SIG-M5 treated with dmso at 0.1 percent for 504 hours (cell line): ENCODE data around the gene PRUNE1.

ENCODE experiments used
- DNase-seq: peaks from one replicate; lab custom pipeline; 2025; ENCODE audit not compliant: unreplicated experiment; lab: John Stamatoyannopoulos, UW

Gene PRUNE1

DNA sequence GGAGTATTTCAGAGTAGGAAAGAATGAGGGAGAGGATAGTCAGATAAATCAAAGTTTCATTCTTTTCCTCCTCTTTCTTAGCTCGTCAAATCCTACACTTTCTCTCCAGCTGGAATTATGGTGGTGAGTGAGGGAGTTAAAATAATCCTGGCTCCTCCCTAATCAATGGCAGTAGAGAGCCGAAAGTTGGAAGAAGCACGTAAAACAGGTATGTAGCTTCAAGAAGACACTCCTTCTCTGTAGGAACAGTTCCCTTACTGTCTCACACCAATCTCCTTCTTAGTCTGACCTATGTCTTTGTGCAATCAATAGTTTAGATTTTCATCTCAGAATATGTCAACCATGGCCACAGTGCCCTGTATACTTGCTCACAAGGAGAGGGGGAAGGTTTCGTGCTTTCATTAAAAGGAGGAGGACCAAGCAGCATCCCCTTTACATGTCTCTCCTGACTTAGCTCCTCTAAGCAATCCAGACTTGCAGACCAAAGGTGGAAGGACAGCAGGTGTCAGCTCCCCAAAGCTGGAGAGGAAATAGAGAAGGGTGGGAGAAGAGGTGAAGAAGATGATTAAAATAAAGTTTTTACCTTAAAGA is 2.4 kb upstream of the PRUNE1 start:
- no peak for DNase-seq

DNA sequence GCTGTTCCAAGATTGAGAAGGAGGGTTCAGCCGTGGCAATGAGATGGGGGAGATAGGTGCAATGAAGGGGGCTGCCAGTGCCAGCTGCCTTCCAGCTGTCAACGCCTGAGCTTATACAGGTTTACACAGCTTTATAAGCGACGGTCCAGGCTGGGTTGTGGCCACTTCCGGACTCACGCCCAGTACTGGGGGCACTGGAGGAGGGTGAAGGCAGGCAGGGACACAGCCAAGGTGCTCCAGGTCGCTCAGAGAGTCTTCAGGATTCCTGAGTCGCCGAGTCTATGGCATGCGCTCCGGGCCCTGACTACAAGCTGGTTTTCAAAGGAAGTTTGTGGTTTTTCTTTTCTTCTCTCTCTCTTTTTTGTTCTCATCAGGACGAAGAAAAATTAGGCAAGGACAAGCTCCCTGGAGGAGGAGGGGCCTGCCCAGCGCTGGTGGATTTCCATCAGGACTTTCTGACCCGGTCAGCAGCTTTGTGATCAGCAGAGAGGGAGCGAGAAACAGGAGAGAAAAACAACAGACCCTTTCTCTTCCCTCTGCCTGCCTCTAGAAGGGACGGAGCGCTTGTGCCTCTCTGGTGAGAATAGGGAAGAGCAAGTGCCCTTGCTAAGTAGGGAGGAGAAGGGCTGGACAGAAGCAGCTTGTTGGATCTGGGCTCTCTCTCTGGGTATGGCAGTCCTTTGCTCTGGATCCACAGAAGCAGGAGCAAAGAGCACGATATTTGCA is 1.8 kb upstream of the PRUNE1 start, which contains the start of gene MINDY1:
Gene MINDY1, minus strand, starts transcription at position 576 of the 726 bp plus-strand sequence. CDS start 4,285 bp downstream, outside the sequence.
- DNase-seq, result peak; percentile 97

DNA sequence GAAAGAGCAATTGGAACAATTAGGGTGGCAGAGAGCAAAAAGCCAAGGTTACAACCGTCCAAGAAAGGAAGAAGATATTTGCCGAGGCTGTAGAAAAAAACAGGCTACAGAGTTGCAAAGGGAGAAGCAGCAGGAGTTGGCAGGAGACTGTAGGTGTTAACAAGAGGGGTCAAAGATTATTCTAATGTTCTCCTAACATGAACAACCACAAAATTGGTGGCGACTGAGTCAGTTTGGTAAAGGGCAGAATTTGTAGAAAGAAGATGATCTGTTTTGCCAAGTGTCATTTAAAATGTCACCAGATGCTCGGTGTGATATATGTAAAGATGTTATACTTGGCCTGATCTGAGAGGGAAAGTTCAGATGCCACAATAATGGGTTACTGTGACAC is 401 bp upstream of the PRUNE1 start:
- no peak for DNase-seq

DNA sequence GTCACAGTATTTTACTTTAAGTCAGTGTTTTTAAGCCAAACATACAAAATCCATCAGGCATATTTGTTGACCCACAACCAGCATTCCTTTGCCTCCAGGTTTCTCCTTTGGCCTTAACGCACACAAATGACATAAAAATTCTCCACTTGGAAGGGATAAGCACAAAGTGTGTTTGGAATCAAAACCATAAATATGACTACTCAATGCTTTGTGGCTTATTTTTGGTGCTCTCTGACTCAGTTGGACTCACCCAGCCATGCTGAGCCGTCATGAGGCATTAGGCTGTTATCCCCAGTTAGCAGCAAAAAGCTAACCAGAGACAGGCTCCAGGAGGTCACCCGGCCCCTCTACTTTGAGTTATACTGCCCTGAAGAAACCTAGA is 948 bp downstream of the PRUNE1 start:
- no peak for DNase-seq

DNA sequence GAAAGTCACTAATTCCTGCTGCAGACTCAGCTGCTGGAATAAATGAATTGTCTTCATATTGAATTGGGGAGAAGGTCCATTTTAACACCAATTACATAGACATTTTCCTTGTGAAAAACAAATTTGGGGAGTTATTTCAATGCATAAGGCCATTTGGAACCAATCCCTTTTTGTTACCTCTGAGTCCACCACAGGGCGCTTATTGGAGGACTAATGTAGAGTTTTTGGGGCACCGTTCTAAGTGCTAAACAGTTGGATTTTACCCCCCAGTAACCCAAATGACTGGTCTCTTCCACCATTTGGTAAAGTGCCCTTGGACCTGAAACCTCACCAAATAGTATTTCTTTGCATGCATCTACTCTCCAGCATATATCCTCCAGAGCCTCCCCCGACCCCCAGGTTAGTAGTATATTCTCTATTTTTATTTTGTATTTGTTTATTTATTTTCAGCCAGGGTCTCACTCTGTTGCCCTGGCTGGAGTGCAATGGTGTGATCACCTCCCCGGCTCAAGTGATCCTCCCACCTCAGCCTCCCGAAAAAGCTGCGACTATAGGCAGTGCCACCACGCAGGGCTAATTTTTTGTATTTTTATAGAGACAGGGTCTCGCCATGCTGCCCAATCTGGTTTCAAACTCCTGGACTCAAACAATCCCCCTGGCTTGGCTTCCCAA is 1.6 kb downstream of the PRUNE1 start:
- DNase-seq, result no peak

DNA sequence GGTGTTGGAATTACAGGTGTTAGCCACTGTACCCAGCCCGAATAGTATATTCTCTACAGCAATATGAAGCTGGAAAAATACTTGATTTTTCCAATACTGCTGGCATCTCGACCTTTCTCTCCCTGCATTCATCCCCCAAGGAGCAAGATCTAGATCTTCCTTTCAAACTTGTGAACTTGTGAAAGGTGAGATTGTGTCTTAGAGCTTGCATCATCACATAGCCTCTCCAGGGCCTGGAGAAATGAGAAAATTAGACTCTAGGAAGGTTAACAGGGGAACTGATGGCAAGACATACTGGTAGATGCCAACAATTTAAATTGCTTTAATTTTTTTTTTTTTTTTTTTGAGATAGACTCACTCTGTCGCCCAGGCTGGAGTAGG is 2.1 kb downstream of the PRUNE1 start:
- no peak for DNase-seq

DNA sequence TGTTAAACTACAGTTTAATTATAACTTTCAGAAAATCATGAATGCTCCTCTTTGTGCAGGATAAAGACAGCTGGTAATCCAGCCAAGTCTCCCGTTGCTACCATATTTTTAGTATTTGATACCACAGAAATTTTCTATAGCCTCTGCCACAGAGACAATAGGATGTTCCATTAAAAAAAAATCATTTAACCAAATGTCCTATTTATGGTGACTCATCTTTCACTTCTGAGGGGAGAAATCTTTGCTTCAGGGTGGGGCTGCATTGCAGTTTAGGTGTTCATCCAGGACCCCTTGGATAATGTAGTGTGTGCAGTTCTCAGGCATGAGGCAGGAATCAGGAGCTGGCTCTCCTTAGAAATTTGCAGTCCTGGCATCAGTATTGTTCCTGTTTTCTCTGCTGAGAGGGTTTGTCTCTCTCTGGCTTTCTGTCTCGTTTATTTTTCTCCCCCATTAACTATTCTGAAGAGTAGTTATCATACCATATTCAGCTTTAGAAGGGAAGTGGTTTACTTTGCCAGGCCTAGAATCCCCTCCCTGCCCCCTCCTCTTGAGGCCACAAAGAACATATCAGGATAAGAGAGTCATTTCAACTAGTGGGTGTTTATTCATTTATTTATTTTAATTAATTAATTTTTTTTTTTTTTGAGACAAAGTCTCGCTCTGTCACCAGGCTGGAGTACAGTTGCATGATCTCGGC is 3.1 kb downstream of the PRUNE1 start:
- DNase-seq, result no peak

DNA sequence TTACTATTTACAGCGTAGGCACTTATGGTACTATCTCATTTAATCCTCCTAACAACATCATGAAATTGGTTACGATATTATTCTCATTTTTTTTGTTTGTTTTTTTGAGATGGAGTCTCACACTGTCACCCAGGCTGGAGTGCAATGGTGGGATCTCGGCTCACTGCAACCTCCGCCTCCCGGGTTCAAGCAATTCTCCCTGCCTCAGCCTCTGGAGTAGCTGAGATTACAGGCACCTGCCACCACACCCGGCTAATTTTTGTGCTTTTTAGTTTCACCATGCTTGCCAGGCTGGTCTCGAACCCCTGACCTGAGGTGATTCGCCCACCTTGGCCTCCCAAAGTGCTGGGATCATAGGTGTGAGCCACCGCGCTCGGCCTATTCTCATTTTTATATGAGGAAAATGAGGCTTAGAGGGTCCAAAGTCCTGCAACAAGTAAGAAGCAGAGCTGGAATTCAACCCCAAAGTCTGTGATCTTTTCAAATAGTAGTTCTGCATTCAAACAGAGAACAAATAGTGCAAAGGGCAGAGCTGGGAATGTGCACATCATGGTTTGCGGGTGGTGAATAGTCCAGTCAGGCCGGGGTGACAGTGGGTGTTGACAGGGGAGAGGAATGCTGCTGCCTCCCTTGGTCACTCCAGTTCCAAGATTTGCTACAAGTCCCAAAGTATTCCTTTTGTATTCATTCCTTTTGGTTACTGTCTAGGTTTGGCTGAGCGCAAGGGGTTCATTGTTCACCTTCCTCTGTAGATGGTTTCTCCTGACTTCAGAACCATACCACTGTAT is 4.6 kb downstream of the PRUNE1 start:
- no peak for DNase-seq

DNA sequence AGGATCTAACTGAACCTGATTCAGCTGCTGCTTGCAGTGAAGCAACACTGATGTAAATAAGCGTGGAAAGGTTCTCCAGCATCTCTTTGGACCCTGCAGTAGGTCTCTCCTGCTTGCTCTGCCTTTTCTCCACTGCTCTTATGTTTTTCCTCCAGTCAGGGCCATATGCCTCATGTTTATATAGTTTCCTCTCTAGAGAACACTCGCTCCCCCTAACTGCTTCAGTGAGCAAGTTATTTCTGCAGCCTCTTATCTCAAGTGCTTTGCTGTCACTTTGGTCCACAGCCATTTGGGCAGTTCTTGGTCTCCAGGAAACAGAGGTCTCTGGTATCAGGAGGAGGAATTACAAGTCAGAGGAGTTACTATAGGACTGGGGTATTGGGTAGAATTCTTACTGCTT is 5.3 kb downstream of the PRUNE1 start:
- no peak for DNase-seq

DNA sequence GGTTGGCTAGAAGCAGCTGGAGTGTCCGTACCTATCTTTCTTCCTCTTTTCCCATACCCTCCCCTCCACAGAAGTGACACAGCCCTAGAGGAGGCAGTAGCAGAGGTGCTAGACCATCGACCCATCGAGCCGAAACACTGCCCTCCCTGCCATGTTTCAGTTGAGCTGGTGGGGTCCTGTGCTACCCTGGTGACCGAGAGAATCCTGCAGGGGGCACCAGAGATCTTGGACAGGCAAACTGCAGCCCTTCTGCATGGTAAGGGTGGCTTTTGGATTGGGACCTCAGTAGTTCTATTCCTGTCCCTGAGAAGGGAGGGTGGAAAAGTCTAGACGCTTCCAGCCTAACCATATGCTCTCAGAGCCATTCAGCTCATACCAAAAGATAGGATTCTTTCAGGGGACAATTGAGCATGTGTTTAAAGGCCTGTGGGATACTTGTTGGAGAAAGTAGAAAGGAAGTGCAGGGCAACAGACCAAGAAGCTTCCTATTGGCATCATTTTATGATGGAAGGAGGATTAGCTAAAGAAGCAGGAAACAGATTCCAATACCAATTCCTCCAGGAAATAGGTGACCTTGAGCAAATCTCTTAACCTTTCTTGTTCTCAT is 16.4 kb downstream of the PRUNE1 start:
- peak; percentile 80 for DNase-seq

DNA sequence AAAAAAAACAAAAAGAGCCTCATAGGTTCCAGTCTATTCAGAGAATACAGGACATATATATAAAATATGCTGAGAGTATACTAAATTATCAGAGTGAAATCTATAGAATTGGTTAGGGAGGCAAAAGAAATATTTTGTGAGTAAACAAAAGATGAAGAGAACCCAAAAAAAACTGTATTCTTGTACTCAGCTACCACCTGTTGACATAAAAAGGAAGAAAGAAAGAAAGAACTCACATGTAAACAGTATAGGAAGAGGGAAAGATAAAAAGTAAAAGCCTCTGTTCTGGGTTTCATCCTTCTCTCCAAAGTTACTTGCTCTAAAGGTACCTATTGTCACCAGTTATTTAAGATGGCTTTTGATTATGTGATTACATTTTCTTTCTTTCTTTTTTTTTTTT is 18.2 kb downstream of the PRUNE1 start:
- DNase-seq, result no peak

DNA sequence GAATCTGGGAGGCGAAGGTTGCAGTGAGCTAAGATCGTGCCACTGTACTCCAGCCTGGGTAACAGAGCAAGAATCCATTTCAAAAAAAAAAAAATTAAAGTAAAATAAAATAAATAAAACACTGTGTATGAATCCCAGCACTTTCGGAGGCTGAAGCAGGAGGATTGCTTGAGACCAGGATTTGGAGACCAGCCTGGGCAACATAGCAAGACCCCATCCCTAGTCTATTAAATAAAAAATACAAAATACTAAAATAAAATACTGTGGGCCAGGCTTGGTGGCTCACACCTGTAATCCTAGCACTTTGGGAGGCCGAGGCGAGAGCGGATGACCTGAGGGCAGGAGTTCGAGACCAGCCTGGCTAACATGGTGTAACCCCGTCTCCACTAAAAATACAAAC is 23.9 kb downstream of the PRUNE1 start:
- no peak for DNase-seq

DNA sequence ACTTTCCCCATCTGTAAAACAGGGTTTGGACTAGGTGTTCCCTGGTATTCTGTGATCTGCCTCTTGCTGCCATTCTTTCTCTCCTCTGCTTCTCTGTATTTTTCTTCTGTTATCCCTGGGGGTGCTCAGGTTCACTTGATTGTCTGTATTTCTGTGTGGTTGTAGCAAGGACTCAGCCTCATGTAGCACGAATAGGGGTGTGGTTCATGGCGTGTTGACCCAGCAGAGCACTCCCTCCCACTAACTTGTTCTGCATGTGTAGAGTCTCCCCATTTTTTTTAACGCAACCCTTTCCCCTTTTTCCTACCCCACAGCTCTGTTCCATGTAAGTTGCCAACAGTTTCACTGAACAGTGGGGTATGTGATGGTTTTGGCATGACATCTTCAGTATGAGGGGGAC is 26.9 kb downstream of the PRUNE1 start:
- no peak for DNase-seq

DNA sequence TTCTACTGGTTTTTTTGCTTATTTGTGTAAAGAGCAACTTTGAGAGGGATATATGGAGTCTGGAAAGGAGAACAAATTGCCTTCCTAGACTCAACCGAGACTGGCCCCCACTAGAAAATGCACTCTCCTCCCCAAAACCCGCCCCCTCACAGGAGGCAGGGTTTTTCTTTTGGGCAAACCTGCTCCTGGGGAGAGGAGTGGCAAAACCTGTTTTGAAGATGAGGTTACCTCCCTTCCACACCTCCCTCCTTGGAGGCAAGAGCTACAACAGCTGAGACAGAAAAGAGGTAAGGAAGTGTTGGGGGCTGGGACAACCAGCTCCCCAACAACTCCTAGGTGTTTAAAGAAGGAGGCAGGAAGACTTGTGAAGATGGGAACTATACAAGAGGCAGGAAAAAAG is 28.1 kb downstream of the PRUNE1 start, which contains the start of gene BNIPL:
Gene BNIPL, plus strand, starts transcription at position 231 of the 400 bp plus-strand sequence. Its CDS starts 140 bp downstream, at position 371.
- DNase-seq, result peak; percentile 57

DNA sequence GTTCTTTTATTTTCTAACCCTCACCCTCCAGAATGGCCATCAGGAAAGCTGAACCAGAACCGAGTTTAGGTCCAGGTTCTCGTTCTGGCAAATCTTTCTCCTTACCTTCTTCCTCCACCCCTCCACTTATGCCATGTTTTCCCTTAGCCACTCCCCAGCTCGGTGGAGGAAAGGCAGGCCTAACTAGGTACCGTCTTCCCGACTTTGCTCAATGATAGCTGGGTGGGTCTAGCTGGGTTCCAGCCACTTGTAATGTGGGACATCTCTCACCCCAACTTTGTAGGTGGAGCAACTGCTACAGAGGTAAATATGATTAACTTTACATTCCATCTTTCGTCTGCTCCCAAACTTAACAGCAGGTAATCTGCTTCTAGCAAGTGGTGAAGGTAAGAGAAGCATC is 28.8 kb downstream of the PRUNE1 start:
- no peak for DNase-seq

DNA sequence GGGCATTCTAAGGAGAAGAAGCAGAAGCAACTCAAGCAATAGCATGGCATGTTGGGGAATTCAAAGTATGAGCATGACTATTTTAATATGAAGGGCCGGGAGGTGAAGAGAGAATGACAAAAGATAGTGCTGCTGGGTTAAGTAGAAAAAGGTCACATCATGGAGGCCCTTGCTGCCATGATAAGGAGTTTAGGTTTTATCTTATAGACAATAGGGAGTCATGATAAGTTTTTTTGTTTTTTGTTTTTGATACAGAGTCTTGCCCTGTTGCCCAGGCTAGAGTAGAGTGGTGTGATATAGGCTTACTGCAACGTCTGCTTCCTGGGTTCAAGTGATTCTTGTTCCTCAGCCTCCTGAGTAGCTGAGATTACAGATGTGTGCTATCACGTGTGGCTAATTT is 31.3 kb downstream of the PRUNE1 start:
- no peak for DNase-seq

DNA sequence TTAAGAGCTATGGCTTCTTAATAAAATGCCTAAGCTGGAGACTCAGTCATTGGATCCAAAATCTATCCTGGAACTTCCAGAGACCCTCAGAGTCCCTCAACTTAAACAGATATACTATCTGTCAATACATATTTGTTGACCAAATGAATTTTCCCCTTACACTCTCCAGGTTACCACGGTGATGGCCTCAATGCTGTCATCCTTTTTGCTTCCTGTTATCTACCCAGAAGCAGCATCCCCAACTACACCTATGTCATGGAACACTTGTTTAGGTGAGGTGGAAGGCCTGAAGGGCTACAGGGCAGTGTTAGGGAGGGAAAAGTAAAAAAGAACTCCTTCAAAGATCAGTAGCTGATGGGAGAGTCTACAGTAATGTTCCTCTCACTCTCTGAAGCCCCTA is 34.9 kb downstream of the PRUNE1 start:
- DNase-seq, result no peak

DNA sequence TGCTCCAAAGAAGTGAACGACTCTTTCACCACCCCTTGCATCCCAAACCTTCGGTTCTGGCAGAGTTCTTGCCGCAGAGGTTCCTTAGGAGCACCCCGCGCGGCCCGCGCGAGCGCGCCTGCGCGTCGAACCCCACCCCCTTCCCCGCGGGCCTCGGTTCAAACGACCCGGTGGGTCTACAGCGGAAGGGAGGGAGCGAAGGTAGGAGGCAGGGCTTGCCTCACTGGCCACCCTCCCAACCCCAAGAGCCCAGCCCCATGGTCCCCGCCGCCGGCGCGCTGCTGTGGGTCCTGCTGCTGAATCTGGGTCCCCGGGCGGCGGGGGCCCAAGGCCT is 39.3 kb downstream of the PRUNE1 start, which contains the start of gene C1orf56:
Gene C1orf56, plus strand, starts transcription at position 161 of the 334 bp plus-strand sequence. Its CDS starts 97 bp downstream, at position 258.
- DNase-seq, result peak; percentile 34

DNA sequence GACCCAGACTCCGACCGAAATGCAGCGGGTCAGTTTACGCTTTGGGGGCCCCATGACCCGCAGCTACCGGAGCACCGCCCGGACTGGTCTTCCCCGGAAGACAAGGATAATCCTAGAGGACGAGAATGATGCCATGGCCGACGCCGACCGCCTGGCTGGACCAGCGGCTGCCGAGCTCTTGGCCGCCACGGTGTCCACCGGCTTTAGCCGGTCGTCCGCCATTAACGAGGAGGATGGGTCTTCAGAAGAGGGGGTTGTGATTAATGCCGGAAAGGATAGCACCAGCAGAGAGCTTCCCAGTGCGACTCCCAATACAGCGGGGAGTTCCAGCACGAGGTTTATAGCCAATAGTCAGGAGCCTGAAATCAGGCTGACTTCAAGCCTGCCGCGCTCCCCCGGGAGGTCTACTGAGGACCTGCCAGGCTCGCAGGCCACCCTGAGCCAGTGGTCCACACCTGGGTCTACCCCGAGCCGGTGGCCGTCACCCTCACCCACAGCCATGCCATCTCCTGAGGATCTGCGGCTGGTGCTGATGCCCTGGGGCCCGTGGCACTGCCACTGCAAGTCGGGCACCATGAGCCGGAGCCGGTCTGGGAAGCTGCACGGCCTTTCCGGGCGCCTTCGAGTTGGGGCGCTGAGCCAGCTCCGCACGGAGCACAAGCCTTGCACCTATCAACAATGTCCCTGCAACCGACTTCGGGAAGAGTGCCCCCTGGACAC is 39.8 kb downstream of the PRUNE1 start:
- DNase-seq, result peak; percentile 78

DNA sequence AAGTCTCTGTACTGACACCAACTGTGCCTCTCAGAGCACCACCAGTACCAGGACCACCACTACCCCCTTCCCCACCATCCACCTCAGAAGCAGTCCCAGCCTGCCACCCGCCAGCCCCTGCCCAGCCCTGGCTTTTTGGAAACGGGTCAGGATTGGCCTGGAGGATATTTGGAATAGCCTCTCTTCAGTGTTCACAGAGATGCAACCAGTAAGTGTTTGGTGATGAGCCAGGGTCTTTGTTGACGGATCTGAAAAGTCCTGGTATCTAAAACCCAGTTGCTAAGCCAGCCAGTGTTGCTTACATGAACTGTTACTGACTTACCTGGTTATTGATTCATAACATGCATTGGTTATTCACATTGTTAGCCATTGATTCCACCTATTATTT is 40.4 kb downstream of the PRUNE1 start:
- DNase-seq, result no peak
